GM18499 (cell line): Measurements from ENCODE around the gene FMN2.

Experiments
- ATAC-seq: cut with Tn5 transposase; IDR thresholded peaks from one replicate; pipeline ENCODE4 v1.9.1; 2021; ENCODE audit warnings: moderate number of reproducible peaks; ENCODE audit not compliant: insufficient read depth, unreplicated experiment

The FMN2 gene

DNA sequence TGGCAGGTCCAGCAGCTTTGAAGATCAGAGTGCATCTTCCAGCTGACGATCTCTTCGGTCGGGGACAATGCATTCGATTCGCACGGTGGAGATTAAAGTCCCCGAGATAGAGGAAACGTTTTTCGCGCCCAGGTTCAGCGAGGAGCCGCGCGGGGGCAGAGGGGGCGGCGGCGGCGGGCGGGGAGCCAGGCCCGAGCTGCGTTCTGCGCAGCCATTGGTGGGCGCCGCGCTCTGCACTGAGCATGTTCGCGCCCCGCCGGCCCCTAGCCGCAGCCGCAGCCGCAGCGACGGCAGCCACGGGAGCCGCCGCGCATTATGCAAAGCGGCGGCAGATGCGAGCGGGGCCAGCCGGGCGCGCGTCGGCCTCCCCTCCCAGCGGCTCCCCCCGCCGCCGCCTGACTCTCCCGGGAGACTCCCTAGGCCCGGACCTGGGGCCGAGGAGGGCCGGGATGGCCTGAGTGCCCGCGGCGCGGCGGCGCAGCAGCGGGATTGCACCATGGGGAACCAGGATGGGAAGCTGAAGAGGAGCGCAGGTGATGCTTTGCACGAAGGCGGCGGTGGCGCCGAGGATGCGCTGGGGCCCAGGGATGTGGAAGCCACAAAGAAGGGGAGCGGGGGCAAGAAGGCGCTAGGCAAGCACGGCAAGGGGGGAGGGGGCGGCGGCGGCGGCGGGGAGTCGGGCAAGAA, at the start of gene FMN2:
TSS of gene FMN2 (plus strand) at position 270 of the 687 bp plus-strand sequence. CDS start at position 497, 227 bp downstream.
- no peak for ATAC-seq

DNA sequence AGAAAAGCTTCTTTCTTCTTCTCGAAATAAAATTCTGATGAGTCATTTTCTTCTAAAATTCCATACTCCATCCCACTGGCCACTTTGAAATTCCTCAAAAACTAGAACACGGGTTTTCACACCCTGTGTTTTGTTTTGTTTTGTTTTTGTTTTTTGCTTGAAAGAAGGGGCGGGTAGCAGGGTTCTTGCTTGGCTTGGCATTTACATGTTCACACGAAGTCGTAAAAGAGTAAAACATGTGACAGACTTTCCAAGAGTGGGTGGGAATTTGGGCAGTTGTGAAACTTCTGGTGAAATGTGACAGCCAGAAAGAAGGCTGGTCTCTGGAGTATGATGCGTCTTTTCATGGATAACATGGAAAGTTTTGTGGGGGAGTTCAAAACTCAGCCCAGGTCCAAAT, 47.1 kb upstream of the FMN2 start:
- ATAC-seq: no peak

DNA sequence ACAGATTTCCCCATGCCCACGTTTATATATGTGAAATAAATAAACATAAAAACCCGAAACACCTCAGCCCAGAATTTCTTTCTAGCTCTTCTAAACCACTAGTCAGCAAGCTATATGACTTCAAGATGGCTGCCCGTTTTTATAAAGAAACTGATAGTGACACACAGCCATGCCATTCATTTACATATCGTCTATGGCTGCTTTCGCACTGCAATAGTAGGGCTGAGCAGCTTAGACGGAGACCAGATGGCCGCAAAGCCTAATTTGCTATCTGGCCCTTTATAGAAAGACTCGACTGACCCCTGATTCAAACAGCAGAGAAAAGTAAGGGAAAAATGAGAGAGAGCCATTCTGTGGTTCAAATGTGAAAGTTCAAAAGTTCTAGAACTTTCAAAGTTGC, 45.7 kb upstream of the FMN2 start:
- ATAC-seq: no peak

DNA sequence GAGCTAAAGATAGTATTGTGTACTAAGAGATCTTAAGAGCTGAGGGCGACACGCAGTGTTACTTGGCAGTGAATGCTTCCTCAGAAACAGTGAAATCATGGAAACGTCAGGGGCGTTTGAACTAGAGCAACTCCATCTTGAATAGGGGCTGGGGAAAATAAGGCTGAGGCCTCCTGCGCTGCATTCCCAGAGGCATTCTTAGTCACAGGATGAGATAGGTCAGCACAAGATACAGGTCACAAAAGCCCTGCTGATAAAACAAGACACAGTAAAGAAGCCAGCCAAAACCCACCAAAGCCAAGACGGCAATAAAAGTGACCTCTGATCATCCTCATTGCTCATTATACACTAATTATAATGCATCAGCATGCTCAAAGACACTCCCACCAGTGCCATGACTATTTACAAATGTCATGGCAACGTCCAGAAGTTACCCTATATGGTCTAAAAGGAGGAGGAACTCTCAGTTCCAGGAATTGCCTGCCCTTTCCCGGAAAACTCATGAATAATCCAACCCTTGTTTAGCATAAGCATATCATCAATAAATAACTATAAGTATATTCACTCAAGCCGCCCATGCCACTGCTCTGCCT, 37.5 kb upstream of the FMN2 start:
- no peak for ATAC-seq

DNA sequence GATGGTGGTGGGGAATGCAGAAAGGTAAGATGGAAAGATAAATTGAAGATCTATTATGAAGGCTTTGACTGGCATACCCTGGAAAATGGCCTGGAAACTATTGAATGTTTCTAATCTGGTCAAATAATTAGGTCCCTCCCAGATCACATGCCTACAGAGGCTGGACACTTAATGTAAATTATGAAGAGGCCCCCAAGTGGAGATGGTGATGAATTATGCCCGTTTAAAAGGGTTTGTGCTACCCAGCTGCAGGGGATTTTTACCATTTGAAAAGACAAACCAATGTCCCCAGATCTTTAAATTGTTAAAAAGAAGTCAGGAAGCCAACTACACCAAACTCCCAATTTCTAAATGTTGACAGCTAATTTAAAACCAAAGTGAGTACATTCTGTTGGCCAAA, 35.7 kb upstream of the FMN2 start:
- no peak for ATAC-seq

DNA sequence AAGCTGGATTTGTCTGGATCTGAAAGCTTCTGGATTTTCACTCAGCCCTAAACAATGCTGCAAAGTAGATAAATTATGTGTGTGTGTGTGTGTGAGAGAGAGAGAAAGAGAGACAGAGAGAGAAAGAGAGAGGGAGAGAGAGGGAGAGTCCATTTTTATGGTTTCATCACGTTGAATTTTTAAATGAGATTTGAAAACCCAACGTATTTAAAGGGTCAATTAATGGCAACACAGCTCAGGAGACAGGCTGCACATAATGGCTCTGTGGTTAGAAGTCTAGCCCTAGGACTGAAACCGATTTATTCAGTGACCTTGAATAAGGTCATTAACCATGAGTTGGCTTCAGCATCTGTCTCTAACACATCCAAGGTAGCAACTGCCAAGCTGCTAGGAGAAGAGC, 35.3 kb upstream of the FMN2 start:
- ATAC-seq: no peak

DNA sequence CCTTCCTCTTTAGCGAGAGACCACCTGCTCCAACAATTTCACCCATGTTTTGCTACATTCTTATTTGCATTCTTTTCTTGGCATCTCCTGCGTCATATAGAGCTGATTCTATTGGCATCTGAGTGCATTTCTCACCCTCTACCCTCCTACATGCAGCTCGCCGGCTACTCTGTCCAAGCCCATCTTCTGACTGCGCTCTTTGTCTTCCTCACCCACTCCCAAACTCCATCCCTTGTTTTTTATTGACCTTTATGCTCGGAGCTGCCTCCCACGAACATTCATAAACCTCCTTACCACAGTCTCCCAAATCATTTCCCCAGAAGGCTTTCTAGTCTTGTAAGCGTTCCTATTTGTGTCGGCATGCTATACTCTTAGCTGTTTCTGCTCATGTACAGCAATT, 33.6 kb upstream of the FMN2 start:
- ATAC-seq: no peak

DNA sequence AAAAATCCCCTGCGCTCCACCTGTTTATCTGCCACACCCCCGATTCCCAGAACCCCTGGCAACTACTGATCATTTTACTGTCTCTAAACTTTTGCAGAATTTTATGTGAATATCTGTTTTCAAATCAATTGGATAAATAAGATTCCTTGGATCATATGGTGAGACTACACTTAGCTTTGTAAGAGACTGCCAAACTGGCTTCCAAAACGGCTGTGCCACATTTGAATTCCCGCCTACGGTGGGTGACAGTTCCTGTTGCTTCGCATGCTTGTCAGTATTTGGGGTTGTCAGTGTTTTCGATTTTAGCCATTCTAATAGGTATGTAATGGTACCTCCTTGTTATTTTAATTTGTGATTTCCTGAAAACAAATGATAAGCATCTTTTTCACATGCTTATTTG, 22.7 kb upstream of the FMN2 start:
- ATAC-seq: no peak

DNA sequence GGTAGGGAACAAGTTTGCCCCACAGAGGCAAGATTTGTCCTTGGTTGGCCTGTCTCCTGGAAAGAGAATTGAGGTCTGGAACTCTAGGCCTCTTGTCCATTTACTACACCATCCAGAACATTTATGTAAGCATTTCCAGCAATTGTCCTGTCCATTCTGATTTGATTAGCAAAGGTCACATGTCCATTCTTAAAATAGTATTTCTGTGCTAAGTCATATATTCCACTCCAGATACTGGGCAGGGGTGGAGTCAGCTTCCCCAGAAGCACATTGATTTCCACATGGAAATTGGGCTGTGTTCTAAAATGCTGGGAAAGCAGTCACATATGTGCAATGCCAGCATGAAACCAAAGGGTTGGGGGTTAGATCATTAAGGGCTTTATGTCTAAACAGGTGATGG, 21.5 kb upstream of the FMN2 start:
- no peak for ATAC-seq

DNA sequence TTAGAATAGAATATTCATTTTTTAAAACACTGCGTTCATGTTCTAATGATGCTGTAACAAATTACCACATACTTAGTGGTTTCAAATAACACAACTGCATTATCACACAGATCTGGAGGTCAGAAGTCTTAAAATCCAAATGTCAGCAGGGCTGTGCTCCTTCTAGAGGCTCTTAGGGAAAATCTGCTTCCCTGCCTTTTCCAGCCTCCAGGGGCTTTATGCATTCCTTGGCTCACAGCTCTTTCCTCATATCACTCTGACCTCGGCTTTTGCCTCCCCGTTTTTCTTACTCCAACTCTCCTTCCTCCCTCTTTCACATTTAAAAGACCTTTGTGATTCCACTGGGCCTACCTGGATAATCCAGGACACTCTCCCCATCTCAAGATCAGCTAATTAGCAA, 18.6 kb upstream of the FMN2 start:
- no peak for ATAC-seq

DNA sequence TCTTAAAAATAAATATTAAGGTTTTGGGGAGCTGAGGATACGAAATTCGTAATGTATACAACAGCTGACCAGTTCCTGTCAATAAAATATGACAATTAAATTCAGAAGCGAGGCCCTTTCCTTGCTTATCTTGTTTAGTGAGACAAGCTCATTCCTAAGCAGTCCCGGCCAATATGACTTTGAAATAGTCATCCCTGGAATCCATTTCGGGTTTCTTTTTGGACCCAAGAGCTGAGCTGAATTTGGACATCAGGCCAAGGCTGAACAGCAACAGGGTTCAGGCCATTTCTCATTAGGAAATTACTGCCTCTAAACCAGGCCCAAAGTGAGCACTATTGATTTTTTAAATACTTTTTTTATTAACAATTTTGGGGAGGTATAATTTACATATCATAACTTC, 17.3 kb upstream of the FMN2 start:
- ATAC-seq: no peak

DNA sequence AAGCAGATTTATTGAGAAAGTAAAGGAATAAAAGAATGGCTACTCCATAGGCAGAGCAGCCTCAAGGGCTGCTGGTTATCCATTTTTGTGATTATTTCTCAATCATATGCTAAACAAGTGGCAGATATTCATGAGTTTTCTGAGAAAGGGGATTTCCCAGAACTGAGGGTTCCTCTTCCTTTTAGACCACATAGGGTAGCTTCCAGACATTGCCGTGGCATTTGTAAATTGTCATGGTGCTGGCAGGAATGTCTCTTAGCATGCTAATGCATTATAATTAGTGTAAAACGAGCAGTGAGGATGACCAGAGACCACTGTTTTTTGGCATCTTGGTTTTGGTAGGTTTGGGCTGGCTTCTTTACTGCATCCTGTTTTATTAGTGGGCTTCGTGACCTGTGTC, 16.8 kb upstream of the FMN2 start:
- no peak for ATAC-seq

DNA sequence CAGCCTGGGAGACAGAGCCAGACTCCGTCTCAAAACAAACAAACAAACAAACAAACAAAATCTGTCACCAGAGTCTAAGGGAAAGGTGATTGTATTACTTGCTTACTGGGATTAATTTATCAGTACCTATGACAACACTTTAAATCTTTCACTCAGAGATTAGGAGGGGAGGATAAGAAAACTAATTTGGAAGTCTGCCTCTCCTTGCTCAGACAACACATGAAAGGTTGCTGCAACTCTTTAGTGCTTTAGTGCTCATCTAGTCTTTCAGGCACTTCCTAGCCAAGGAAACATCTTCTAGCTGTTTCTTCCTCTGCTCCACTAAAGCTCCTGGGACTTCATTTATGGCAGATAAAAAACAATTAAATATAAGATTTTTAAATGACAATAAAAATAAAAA, 7.3 kb upstream of the FMN2 start:
- ATAC-seq: no peak

DNA sequence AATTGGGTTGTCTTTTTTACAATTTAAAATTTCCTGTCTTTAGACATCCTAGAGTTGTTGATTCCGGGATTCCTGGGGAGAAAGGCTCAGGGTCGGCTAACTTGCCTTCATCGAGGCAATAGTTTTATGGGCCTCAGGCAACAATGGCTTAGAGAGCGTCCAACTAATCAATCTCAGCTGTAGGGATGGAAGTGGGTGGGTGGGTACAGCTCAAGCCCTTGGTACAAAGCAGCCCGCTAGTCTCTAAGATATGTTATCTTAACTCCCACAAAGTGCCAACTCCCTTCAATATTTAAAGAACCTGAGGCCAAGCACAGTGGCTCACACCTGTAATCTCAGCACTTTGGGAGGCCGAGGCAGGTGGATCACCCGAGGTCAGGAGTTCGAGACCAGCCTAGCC, 6.9 kb upstream of the FMN2 start:
- ATAC-seq: no peak

DNA sequence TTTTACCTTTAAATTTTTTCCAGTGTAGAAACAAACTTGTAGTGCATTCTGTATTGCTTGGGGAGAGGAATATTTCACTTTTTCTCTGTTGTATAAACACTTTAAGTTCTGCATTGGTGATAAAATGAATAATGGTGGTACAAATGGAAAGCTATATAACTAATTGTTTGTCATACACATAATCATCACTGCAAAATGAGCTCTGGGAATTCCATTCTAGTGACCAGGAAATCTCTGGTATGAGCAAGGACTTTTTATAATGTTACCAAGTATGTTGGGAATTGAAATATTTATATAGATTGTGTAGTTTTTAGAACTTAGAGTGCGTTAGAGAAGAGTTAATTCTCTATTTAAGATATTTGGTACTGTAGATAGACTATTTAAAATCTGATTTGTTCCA, 5.0 kb upstream of the FMN2 start:
- no peak for ATAC-seq

DNA sequence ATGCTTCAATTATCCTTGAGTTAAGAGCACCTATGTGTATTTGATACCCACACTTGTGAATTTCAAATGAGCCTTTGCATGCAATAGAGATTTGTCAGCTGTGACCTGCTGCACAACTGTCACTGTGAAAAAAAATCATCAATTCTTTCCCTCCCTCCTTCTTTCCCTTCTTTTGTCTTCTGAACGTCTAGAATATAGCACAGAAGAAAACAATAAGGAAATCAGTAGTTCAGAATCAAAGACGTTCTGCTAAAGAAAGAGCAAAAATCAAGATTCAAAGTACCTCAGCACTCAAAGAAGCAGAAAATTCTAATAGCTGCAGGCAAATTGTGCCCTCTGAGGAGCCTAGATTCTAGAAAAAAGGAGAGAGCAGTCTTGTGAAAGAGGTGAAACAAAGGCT, 1.7 kb upstream of the FMN2 start:
- ATAC-seq: no peak

DNA sequence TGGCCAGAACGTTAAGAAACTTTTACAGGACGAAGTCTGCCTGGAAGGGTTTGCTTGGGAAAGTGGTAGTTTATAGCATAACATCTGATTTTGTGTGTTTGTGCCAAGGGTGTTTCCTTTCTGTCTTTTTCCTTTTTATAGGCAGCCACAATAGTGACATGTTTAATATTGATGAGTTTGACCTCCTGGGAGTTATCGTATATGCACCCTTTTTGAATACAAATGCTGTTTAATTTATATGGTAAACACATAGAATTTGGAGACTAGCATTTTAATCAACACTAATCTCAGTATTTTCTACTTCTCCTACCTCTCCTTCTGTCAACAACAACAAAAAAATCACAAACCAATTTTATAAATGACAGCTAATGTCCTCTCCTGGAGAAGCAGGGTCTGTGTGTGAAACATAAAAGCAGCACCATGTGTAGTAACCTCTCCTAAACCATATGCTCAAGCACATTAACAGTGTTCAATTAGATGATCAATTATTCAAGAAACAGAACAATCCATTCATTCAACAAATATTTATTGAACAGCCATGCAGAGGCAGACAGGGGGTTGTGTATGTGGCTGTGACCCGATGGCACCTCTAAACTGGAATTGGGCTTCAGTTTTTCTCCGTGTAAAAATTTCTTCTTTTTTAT, 604 bp upstream of the FMN2 start:
- ATAC-seq: no peak

DNA sequence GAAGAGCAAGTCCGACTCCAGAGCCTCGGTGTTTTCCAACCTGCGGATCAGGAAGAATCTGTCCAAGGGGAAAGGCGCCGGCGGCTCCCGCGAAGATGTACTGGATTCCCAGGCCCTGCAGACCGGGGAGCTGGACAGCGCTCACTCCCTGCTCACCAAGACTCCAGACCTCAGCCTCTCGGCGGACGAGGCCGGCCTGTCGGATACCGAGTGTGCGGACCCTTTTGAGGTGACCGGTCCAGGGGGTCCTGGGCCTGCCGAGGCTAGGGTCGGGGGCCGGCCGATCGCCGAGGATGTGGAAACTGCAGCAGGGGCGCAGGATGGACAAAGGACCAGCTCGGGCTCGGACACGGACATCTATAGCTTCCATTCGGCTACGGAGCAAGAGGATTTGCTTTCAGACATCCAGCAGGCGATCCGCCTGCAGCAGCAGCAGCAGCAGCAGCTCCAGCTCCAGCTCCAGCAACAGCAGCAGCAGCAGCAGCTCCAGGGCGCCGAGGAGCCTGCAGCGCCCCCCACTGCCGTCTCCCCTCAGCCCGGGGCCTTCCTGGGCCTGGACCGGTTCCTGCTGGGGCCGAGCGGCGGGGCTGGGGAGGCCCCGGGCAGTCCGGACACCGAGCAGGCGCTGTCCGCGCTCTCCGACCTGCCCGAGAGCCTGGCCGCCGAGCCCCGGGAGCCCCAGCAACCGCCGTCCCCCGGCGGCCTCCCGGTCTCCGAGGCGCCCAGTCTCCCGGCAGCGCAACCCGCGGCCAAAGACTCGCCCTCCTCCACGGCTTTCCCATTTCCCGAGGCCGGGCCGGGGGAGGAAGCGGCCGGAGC, 827 bp downstream of the FMN2 start:
- no peak for ATAC-seq

DNA sequence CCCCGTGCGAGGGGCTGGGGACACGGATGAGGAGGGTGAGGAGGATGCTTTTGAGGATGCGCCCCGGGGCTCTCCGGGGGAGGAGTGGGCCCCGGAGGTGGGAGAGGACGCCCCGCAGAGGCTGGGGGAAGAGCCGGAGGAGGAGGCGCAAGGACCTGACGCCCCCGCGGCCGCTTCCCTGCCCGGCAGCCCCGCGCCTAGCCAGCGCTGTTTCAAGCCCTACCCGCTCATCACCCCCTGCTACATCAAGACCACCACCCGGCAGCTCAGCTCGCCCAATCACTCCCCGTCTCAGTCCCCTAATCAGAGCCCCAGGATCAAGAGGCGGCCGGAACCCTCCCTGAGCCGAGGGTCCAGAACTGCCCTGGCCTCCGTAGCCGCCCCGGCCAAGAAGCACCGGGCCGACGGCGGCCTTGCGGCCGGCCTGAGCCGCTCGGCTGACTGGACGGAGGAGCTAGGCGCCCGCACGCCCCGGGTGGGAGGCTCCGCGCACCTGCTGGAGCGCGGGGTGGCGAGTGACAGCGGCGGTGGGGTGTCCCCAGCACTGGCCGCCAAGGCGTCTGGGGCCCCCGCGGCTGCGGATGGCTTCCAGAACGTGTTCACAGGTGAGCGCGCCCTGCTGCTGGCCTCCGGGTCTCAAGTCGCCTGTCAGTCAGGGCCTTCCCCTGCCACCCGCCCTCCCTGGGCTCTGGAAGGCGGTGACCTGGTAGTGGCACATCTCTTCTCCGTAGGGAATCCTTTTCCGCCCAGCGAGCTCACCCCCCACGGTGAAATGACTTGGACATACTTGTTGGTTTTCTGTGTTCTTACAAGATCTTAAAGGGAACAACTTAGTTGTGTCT, 1.7 kb downstream of the FMN2 start:
- ATAC-seq: no peak

DNA sequence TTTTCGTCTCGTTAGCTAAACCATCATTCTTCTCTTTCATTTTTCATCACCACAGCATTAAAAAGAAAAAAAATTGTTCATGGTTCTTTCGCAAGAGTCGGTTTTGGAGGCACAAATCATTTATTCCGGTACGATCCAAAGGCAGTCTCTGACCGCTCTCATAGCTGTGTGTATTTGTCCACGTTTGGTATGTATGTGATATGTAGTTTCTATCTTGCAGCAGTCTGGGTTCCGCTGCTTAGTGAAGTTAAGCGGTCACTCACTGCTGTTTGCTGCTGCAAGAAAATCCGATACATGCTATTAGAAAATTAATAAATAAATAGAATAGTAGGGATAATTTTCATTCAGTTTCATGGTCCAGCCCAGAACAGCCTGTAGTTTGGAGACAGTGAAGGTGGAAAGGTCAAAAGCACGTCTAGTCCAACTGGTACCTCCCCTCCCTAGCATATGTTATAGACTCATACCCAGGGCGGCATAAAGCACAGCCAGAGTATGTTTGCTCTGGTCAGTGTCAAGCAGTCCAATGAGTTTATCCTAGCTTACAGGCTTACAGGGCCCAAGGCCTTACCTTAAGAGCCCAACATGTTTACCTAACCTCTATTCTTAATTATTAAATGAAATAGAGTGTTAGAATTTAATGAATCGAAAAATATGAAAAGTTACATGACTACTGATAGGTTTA, 2.5 kb downstream of the FMN2 start:
- no peak for ATAC-seq
